NCI-H1436 (cell line): ENCODE data around the gene MT1HL1.
"Not testable (repeated sequence)": the region's sequence is repeated elsewhere in the genome, so short reads cannot be mapped to it uniquely, and the experiment has no call there.

Experiments
- DNase-seq: peaks from one replicate; lab custom pipeline; 2025; lab: John Stamatoyannopoulos, UW

The MT1HL1 gene

DNA sequence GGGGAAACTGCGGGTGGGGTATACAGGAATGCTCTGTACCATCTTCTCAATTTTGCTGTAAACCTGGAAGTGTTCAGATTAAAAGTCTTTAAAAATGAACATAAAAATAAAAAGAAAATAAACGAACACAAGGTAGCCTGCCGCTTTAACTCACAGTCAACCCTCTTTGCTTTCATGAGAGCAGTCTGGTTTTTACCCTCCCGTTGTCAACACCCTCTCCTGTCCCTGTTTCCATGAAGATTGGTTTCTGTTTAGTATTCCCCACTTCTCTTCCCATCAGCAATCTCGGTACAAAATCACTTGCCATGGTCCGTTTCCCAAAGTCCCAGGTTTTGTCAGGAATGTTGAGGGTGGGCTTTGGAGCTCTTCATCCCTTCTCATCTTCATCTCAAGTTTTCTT, 28.8 kb downstream of the MT1HL1 start:
- DNase-seq, result no peak

DNA sequence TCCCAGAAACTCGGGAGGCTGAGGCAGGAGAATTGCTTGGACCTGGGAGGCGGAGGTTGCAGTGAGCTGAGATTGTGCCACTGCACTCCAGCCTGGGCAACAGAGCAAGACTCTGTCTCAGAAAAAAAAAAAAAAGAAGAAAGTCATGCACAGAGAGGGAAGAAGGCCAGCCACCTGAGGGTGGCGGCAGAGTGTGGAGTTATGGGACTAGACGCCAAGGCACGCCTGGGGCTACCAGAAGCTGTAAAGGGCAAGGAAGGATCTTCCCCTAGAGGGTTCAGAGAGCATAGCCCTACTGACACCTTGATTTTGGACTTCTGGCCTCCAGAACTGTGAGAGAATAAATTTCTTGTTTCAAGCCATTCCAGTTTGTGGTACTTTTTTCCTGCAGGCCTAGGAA, 30.2 kb downstream of the MT1HL1 start:
- not testable (repeated sequence) for DNase-seq

DNA sequence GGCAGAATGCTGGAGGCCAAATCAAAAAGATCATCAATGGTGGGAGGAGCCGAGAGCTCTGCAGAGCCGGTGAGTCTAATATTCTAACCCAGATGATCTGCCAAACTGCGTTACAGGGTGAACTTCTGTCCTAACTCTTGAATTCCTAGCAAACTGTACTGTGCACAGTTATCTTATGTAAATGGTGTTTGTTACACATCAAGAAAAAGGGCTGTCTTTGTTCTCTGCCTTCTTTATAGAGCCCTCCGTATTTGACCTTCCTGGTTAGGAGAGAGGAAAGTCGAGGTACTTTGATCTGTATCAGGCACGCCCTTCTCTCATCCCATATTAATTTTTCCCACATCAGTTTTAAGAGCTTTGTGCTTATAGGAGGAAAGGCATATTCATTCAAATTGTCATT, 37.6 kb downstream of the MT1HL1 start:
- DNase-seq, result no peak

DNA sequence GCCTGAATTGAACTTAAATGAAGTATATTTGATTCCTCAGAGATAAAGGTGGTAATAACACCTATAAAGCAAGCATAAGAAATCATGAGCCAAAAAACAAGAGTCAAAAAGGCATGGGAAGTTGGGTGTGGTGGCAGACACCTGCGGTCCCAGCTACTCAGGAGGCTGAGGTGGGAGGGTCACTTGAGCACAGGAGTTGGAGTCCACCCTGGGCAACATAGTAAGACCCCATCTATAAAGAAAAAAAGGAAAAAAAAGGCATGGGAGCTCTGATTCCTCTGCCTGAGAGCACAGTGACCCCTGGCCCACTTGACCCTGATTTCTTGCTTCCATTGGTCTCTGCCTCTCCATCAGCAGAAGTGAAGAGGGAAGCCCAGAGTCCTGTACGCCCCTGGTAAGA, 40.3 kb downstream of the MT1HL1 start:
- DNase-seq, result no peak

DNA sequence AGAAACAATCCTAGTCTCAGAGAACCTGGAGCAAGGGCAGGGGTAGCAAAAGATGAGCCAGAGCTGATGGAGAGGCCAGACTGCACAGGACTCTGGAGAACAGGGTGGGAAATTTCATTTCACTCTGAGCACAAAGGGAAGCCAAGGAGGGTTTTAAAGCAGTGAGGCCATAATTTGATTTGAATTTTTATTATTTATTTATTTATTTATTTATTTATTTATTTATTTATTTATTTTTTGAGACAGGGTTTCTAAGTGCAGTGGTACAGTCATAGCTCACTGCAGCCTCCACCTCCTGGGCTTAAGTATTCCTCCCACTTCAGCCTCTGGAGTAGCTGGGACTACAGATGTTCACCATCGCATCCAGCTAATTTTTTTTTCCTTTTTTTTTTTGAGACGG, 45.1 kb downstream of the MT1HL1 start:
- no peak for DNase-seq

DNA sequence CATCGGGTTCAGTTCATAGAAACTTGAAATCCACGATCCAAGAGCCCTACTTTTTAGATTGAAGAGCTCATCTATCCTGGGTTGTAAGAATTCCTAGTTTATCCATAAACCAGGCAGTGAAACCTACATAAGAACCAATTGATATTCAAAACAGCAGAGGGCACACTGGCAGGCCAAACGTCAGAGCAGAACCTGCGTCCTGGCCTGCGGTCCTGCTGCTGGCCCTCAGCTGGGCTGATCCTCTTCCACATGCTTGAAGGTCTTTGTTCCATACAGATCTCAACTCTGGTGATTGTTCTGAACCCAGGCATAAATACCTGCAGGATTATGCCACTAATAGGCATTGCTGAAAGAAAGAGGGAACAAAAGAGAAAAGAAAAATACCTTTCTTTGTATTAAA, 47.0 kb downstream of the MT1HL1 start:
- DNase-seq, result no peak
